ENCODE data around the gene ZNF705A. TPM values are rescaled to one million over a fixed set of nuclear protein-coding genes. Genes with fewer than 3 reads are reported as not detected.
A peak's percentile ranks its signal among the peaks of the same experiment; 100 is the strongest.
"Not testable (repeated sequence)": the region's sequence is repeated elsewhere in the genome, so short reads cannot be mapped to it uniquely, and the experiment has no call there.

Gene ZNF705A
- total RNA-seq, 1 experiment from 2014 or later, result not detected

- Mint-ChIP-seq H3K27me3 (ENCODE audit: insufficient read depth, unreplicated experiment) (peaks cover 22% of the 10 kb centered on the region), H3K4me1 (ENCODE audit: insufficient read depth, unreplicated experiment) (peaks cover 14% of the 10 kb centered on the region), H3K4me3 (ENCODE audit: unreplicated experiment) (no peak overlapping the region), H3K9me3 (ENCODE audit: unreplicated experiment) (no peaks in the 10 kb centered on the region), H3K27ac (ENCODE audit: low read depth, unreplicated experiment) (peak overlapping the region; percentile 63), H3K36me3 (ENCODE audit: insufficient read depth, unreplicated experiment) (no peaks in the 10 kb centered on the region)
- ChIA-PET CTCF (interaction anchor here (1.2 kb wide), 1 partner anchor 47 kb away, joined by 5 read pairs; no protein-coding TSS in a partner anchor), POLR2A (no interaction called here)
- no peak for DNase-seq (ENCODE audit: unreplicated experiment)
- intact Hi-C loops (cut with micrococcal nuclease), result no loop called here
- TF ChIP-seq, protein P1, sequence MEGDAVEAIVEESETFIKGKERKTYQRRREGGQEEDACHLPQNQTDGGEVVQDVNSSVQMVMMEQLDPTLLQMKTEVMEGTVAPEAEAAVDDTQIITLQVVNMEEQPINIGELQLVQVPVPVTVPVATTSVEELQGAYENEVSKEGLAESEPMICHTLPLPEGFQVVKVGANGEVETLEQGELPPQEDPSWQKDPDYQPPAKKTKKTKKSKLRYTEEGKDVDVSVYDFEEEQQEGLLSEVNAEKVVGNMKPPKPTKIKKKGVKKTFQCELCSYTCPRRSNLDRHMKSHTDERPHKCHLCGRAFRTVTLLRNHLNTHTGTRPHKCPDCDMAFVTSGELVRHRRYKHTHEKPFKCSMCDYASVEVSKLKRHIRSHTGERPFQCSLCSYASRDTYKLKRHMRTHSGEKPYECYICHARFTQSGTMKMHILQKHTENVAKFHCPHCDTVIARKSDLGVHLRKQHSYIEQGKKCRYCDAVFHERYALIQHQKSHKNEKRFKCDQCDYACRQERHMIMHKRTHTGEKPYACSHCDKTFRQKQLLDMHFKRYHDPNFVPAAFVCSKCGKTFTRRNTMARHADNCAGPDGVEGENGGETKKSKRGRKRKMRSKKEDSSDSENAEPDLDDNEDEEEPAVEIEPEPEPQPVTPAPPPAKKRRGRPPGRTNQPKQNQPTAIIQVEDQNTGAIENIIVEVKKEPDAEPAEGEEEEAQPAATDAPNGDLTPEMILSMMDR (IDR thresholded peaks at IDR 0.05; ENCODE audit: unreplicated experiment), result no peak
- no TSS peak for BruUV-seq (replicated peaks)
Measured at GRCh38 chr12:8156416-8156815, 399 bp upstream of the ZNF705A start.

DNA sequence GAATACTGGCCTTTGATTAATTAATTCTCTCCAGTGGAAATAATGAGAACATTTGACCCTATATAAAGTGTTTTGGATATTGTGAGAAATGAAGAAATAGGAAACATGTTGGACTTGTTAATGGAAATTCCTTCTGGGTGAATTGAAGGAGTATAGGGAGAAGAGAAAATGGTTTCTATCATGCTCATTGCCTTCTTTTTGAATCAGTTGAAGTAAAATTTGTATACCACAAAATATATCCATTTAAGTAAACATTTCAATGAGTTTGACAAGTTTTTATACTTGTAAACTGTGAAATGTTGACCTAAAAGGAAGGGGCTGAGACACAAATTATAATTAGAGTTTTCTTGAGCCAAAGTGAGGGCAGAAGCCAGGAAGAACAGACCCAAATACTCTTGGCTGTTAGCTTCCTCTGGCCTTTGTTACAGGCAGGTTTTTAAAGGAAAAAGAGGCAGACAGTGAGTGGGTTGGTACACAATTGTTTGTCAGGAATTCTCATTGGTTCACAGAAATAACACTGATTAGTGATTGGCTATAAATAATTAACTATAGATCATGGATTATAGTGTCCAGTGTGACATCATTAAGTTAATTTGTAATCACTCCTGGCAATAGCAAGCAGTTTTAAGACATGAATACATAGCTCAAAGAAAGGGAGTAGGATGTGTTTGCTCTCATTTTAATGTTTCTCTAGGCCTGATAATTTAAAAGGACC, 826 bp downstream of the ZNF705A start:
- Mint-ChIP-seq H3K27ac (ENCODE audit: low read depth, unreplicated experiment) (peak overlapping the region; percentile 63), H3K4me1 (ENCODE audit: insufficient read depth, unreplicated experiment) (peaks cover 14% of the 10 kb centered on the region), H3K27me3 (ENCODE audit: insufficient read depth, unreplicated experiment) (peaks cover 9% of the 10 kb centered on the region), H3K9me3 (ENCODE audit: unreplicated experiment) (no peaks in the 10 kb centered on the region), H3K4me3 (ENCODE audit: unreplicated experiment) (no peak overlapping the region), H3K36me3 (ENCODE audit: insufficient read depth, unreplicated experiment) (no peaks in the 10 kb centered on the region)
- TF ChIP-seq, protein P1 (IDR thresholded peaks at IDR 0.05; ENCODE audit: unreplicated experiment), result no peak
- no TSS peak for BruUV-seq (replicated peaks)
- POLR2A ChIA-PET, result no interaction called here
- intact Hi-C loops (cut with micrococcal nuclease), result no loop called here
- no peak for DNase-seq (ENCODE audit: unreplicated experiment)
- CTCF ChIA-PET, result no interaction called here

- POLR2A ChIA-PET; H3K9me3 Mint-ChIP-seq (ENCODE audit: unreplicated experiment); H3K4me3 Mint-ChIP-seq (ENCODE audit: unreplicated experiment); H3K4me1 Mint-ChIP-seq (ENCODE audit: insufficient read depth, unreplicated experiment); DNase-seq (ENCODE audit: unreplicated experiment); H3K27ac Mint-ChIP-seq (ENCODE audit: low read depth, unreplicated experiment); BruUV-seq (replicated peaks); H3K36me3 Mint-ChIP-seq (ENCODE audit: insufficient read depth, unreplicated experiment); intact Hi-C loops (cut with micrococcal nuclease); CTCF ChIA-PET; H3K27me3 Mint-ChIP-seq (ENCODE audit: insufficient read depth, unreplicated experiment): not testable (repeated sequence)
Measured at GRCh38 chr12:8172911-8173310, 16.1 kb downstream of the ZNF705A start.

DNA sequence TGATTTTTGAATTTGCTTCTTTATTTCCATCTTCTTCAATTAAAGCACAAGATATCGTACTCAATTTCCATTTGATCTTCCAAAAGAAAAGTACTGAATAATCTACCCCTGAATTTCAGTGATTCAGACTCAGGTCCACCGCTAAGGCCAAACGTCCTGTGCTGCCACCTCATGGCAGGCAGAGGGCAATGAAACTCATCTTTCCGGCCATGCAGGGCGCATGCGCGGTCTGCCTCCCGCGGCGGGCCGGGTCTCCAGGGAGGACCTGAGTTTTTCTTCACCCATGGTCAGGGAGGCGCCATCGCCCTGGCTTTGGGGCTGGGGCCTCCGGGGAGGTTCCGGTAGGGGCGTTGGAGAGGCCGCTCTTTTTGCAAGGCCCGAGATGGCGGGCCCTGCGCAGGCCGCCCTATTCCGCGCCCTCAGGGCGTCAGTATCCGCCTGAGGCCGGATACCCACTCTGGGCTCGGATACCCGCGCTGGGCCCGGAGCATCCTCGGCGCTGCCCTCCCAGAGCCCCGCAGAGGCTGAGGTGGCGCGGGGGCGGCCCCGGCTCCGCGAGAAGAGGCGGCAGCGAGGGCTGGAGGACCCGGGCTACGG, 23.3 kb downstream of the ZNF705A start:
- BruUV-seq (replicated peaks); intact Hi-C loops (cut with micrococcal nuclease); H3K36me3 Mint-ChIP-seq (ENCODE audit: insufficient read depth, unreplicated experiment); H3K27me3 Mint-ChIP-seq (ENCODE audit: insufficient read depth, unreplicated experiment); POLR2A ChIA-PET; H3K27ac Mint-ChIP-seq (ENCODE audit: low read depth, unreplicated experiment); H3K4me1 Mint-ChIP-seq (ENCODE audit: insufficient read depth, unreplicated experiment); H3K9me3 Mint-ChIP-seq (ENCODE audit: unreplicated experiment): not testable (repeated sequence)
- TF ChIP-seq, protein P1 (IDR thresholded peaks at IDR 0.05; ENCODE audit: unreplicated experiment), result peak; percentile 29
- CTCF ChIA-PET, result interaction anchor here (0.9 kb wide), 1 partner anchor 13 kb away, joined by 3 read pairs; no protein-coding TSS in a partner anchor
- H3K4me3 Mint-ChIP-seq (ENCODE audit: unreplicated experiment), result peak overlapping the region; percentile 76
- peak; percentile 49 for DNase-seq (ENCODE audit: unreplicated experiment)

- POLR2A ChIA-PET; H3K36me3 Mint-ChIP-seq (ENCODE audit: insufficient read depth, unreplicated experiment); intact Hi-C loops (cut with micrococcal nuclease); DNase-seq (ENCODE audit: unreplicated experiment); H3K9me3 Mint-ChIP-seq (ENCODE audit: unreplicated experiment); H3K27me3 Mint-ChIP-seq (ENCODE audit: insufficient read depth, unreplicated experiment); H3K4me1 Mint-ChIP-seq (ENCODE audit: insufficient read depth, unreplicated experiment); BruUV-seq (replicated peaks); H3K27ac Mint-ChIP-seq (ENCODE audit: low read depth, unreplicated experiment): not testable (repeated sequence)
- CTCF ChIA-PET, result interaction anchor here (0.6 to 0.7 kb wide), 2 partner anchors 31 to 196 kb away, joined by 3 read pairs; no protein-coding TSS in a partner anchor
- H3K4me3 Mint-ChIP-seq (ENCODE audit: unreplicated experiment), result peak overlapping the region; percentile 67
Measured at GRCh38 chr12:8181271-8181670, 24.5 kb downstream of the ZNF705A start.

DNA sequence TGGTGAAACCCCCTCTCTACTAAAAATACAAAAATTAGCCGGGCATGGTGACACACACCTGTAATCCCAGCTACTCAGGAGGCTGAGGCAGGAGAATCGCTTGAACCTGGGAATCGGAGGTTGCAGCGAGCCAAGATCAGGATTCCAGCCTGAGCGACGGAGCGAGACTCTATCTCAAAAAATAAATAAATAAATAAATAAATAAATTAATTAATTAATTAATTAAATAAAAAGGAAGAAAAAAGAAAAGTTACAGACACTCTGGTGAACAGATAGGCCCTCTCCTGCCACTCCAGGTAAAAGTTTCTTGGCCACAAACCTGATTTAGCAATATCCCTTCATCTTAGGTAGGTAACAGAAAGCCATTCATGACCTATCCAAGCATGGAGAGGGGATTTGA, 26.1 kb downstream of the ZNF705A start:
- DNase-seq (ENCODE audit: unreplicated experiment); H3K9me3 Mint-ChIP-seq (ENCODE audit: unreplicated experiment); H3K27ac Mint-ChIP-seq (ENCODE audit: low read depth, unreplicated experiment); intact Hi-C loops (cut with micrococcal nuclease); CTCF ChIA-PET; BruUV-seq (replicated peaks); H3K4me3 Mint-ChIP-seq (ENCODE audit: unreplicated experiment); H3K27me3 Mint-ChIP-seq (ENCODE audit: insufficient read depth, unreplicated experiment); H3K36me3 Mint-ChIP-seq (ENCODE audit: insufficient read depth, unreplicated experiment); H3K4me1 Mint-ChIP-seq (ENCODE audit: insufficient read depth, unreplicated experiment); POLR2A ChIA-PET: not testable (repeated sequence)

- H3K36me3 Mint-ChIP-seq (ENCODE audit: insufficient read depth, unreplicated experiment); CTCF ChIA-PET; H3K27ac Mint-ChIP-seq (ENCODE audit: low read depth, unreplicated experiment); H3K4me1 Mint-ChIP-seq (ENCODE audit: insufficient read depth, unreplicated experiment); POLR2A ChIA-PET; H3K4me3 Mint-ChIP-seq (ENCODE audit: unreplicated experiment); intact Hi-C loops (cut with micrococcal nuclease); H3K9me3 Mint-ChIP-seq (ENCODE audit: unreplicated experiment); DNase-seq (ENCODE audit: unreplicated experiment); BruUV-seq (replicated peaks); H3K27me3 Mint-ChIP-seq (ENCODE audit: insufficient read depth, unreplicated experiment): not testable (repeated sequence)
Measured at GRCh38 chr12:8183346-8183745, 26.5 kb downstream of the ZNF705A start.

Data from MCF 10A (cell line).